Measurements from ENCODE around the gene SWT1. TPM values are rescaled to one million over a fixed set of nuclear protein-coding genes. Genes with fewer than 3 reads are reported as not detected.

Gene SWT1
- total RNA-seq, 1 experiment from 2014 or later, result 2.7 TPM

GRCh38 chr1:185227161-185227560 is 70.2 kb downstream of the SWT1 start:
- Mint-ChIP-seq H3K36me3 (ENCODE audit: insufficient read depth, unreplicated experiment) (no peaks in the 10 kb centered on the region), H3K4me1 (ENCODE audit: low read depth, unreplicated experiment) (peaks cover 7% of the 10 kb centered on the region), H3K9me3 (ENCODE audit: unreplicated experiment) (peaks cover 9% of the 10 kb centered on the region), H3K4me3 (ENCODE audit: unreplicated experiment) (no peak overlapping the region), H3K27ac (ENCODE audit: unreplicated experiment) (no peak overlapping the region), H3K27me3 (ENCODE audit: insufficient read depth, unreplicated experiment) (no peaks in the 10 kb centered on the region)
- DNase-seq, result no peak
- no TSS peak for BruUV-seq (replicated peaks)
- Histone ChIP-seq H3K36me3 (ENCODE audit: control insufficient read depth, insufficient read depth, low read length) (no peaks in the 10 kb centered on the region), H3K9me3 (no peaks in the 10 kb centered on the region), H3K27me3 (replicated peaks; ENCODE audit: control insufficient read depth, insufficient read depth, low read length) (no peaks in the 10 kb centered on the region), H3K4me1 (no peaks in the 10 kb centered on the region), H3K4me3 (ENCODE audit: low read depth, low read length) (no peak overlapping the region)
- ChIA-PET POLR2A (no interaction called here), CTCF (no interaction called here)
- no peak for TF ChIP-seq CTCF (IDR thresholded peaks at IDR 0.05; ENCODE audit: insufficient read depth in 1 of 2, low read depth in 1 of 2, low read length in 1 of 2, severe bottlenecking in 1 of 2, unreplicated experiment in 1 of 2)
- intact Hi-C loops (cut with micrococcal nuclease; ENCODE audit: unreplicated experiment), result no loop called here

- Histone ChIP-seq H3K27me3 (replicated peaks; ENCODE audit: control insufficient read depth, insufficient read depth, low read length) (no peaks in the 10 kb centered on the region), H3K36me3 (ENCODE audit: control insufficient read depth, insufficient read depth, low read length) (no peaks in the 10 kb centered on the region), H3K4me3 (ENCODE audit: low read depth, low read length) (no peak overlapping the region), H3K9me3 (no peaks in the 10 kb centered on the region), H3K4me1 (peaks cover 1% of the 10 kb centered on the region; the same call in 1 of the 2 replicates)
- no peak for DNase-seq
- H3K27ac Mint-ChIP-seq (ENCODE audit: unreplicated experiment), result no peak overlapping the region
- no peak overlapping the region for H3K4me3 Mint-ChIP-seq (ENCODE audit: unreplicated experiment)
- no peaks in the 10 kb centered on the region for H3K36me3 Mint-ChIP-seq (ENCODE audit: insufficient read depth, unreplicated experiment)
- H3K9me3 Mint-ChIP-seq (ENCODE audit: unreplicated experiment), result peaks cover 13% of the 10 kb centered on the region
- no peak for TF ChIP-seq CTCF (IDR thresholded peaks at IDR 0.05; ENCODE audit: insufficient read depth in 1 of 2, low read depth in 1 of 2, low read length in 1 of 2, severe bottlenecking in 1 of 2, unreplicated experiment in 1 of 2)
- no TSS peak for BruUV-seq (replicated peaks)
- CTCF ChIA-PET, result no interaction called here
- no peaks in the 10 kb centered on the region for H3K27me3 Mint-ChIP-seq (ENCODE audit: insufficient read depth, unreplicated experiment)
- intact Hi-C loops (cut with micrococcal nuclease; ENCODE audit: unreplicated experiment), result no loop called here
- POLR2A ChIA-PET, result no interaction called here
- H3K4me1 Mint-ChIP-seq (ENCODE audit: low read depth, unreplicated experiment), result peaks cover 8% of the 10 kb centered on the region
Measured at GRCh38 chr1:185228979-185229378, 72.0 kb downstream of the SWT1 start.

DNA sequence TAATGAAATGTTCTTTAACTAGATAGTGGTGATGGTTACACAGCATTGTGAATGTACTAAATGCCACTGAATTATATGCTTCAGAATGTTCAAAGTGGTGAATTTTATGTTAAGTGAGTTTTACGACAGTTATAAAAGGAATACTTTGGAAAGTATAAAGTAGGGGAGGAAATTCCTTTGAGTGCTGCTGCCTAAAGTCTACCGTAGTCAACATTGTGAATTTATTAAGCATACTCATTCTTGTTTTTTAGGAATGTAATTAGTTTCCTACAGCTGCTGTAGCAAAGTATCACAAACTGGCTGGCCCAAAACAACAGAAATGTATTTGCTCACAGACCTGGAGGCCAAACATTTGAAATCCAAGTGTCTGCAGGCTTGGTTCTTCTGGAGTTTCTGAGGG is 73.0 kb downstream of the SWT1 start:
- no peak overlapping the region for H3K4me3 ChIP-seq (ENCODE audit: low read depth, low read length)
- TF ChIP-seq CTCF (IDR thresholded peaks at IDR 0.05; ENCODE audit: insufficient read depth in 1 of 2, low read depth in 1 of 2, low read length in 1 of 2, severe bottlenecking in 1 of 2, unreplicated experiment in 1 of 2), result no peak
- no peak for DNase-seq
- H3K4me1 Mint-ChIP-seq (ENCODE audit: low read depth, unreplicated experiment), result peaks cover 17% of the 10 kb centered on the region
- ChIA-PET POLR2A (no interaction called here), CTCF (no interaction called here)
- H3K4me3 Mint-ChIP-seq (ENCODE audit: unreplicated experiment), result no peak overlapping the region
- H3K27me3 Mint-ChIP-seq (ENCODE audit: insufficient read depth, unreplicated experiment), result no peaks in the 10 kb centered on the region
- H3K27ac Mint-ChIP-seq (ENCODE audit: unreplicated experiment), result no peak overlapping the region
- no peaks in the 10 kb centered on the region for H3K27me3 ChIP-seq (replicated peaks; ENCODE audit: control insufficient read depth, insufficient read depth, low read length)
- BruUV-seq (replicated peaks), result no TSS peak
- peaks cover 9% of the 10 kb centered on the region for H3K4me1 ChIP-seq
- peaks cover 6% of the 10 kb centered on the region for H3K36me3 Mint-ChIP-seq (ENCODE audit: insufficient read depth, unreplicated experiment)
- no peaks in the 10 kb centered on the region for H3K36me3 ChIP-seq (ENCODE audit: control insufficient read depth, insufficient read depth, low read length)
- no peaks in the 10 kb centered on the region for H3K9me3 ChIP-seq
- intact Hi-C loops (cut with micrococcal nuclease; ENCODE audit: unreplicated experiment), result no loop called here
- H3K9me3 Mint-ChIP-seq (ENCODE audit: unreplicated experiment), result peaks cover 17% of the 10 kb centered on the region

All from Caco-2 (cell line).